ENCODE data around the gene GRM4. TPM values are rescaled to one million over a fixed set of nuclear protein-coding genes. Genes with fewer than 3 reads are reported as not detected.
A peak's percentile ranks its signal among the peaks of the same experiment; 100 is the strongest.

The GRM4 gene
- total and polyA plus RNA-seq, 8 donors = 0.30 to 0.70 (median 0.43) TPM; not detected in 2

- no peak for TF ChIP-seq CTCF (IDR thresholded peaks at IDR 0.05)
- intact Hi-C loops (cut with DNase I) = no loop called here
- Histone ChIP-seq H3K27ac (no peak overlapping the region), H3K36me3 (no peaks in the 10 kb centered on the region), H3K9me3 (no peaks in the 10 kb centered on the region), H3K4me1 (peaks cover 12 to 24% of the 10 kb centered on the region in 2 donors), H3K4me3 (no peak overlapping the region), H3K27me3 (peaks cover 68 to 92% of the 10 kb centered on the region in 2 donors)
- DNase-seq = no peak
- ATAC-seq = no peak
These were observed 1.2 kb downstream of the GRM4 start for GRCh38 chr6:34144581-34145160.

- peak; percentile 7 for ATAC-seq
- intact Hi-C loops (cut with DNase I) = no loop called here
These were observed 1.9 kb downstream of the GRM4 start for GRCh38 chr6:34143884-34144580.

GRCh38 chr6:34143196-34143883, 2.5 kb downstream of the GRM4 start:
- ATAC-seq (no peak), DNase-seq (peak in 1 of 4 donors; percentile 45)
- Histone ChIP-seq H3K36me3 (no peaks in the 10 kb centered on the region), H3K27me3 (peaks cover 72 to 94% of the 10 kb centered on the region in 2 donors), H3K27ac (no peak overlapping the region), H3K4me3 (no peak overlapping the region), H3K4me1 (peaks cover 12 to 24% of the 10 kb centered on the region in 2 donors), H3K9me3 (no peaks in the 10 kb centered on the region)
- TF ChIP-seq CTCF (IDR thresholded peaks at IDR 0.05) = no peak
- intact Hi-C loops (cut with DNase I) = no loop called here

More at GRCh38 chr6:34143884-34144580, 1.9 kb downstream of the GRM4 start:
- H3K27me3 ChIP-seq = peaks cover 72 to 94% of the 10 kb centered on the region in 2 donors
- H3K36me3 ChIP-seq = no peaks in the 10 kb centered on the region
- no peak for TF ChIP-seq CTCF (IDR thresholded peaks at IDR 0.05)
- no peaks in the 10 kb centered on the region for H3K9me3 ChIP-seq
- H3K4me3 ChIP-seq = no peak overlapping the region
- no peak overlapping the region for H3K27ac ChIP-seq
- H3K4me1 ChIP-seq = peaks cover 12 to 24% of the 10 kb centered on the region in 2 donors
- DNase-seq = peak in 2 of 4 donors; percentile 41 to 74

GRCh38 chr6:34142061-34142998, 3.6 kb downstream of the GRM4 start:
- intact Hi-C loops (cut with DNase I) = no loop called here
- DNase-seq (peak in 2 of 4 donors; percentile 17 to 65), ATAC-seq (peak; percentile 59)
- Histone ChIP-seq H3K27ac (no peak overlapping the region), H3K27me3 (peaks cover 72 to 100% of the 10 kb centered on the region in 2 donors), H3K9me3 (no peaks in the 10 kb centered on the region), H3K36me3 (no peaks in the 10 kb centered on the region), H3K4me3 (no peak overlapping the region), H3K4me1 (peaks cover 12 to 24% of the 10 kb centered on the region in 2 donors)
- no peak for TF ChIP-seq CTCF (IDR thresholded peaks at IDR 0.05)
